Fibroblast of pulmonary artery (primary cell): Measurements from ENCODE around the gene FAM234B.
A peak's percentile ranks its signal among the peaks of the same experiment; 100 is the strongest.

Experiments used
- DNase-seq: peaks from one replicate; pipeline ENCODE4 v3.0.0-alpha.2; 2010; ENCODE audit warnings: low read depth
- H3K4me3 ChIP-seq: replicated peaks from 2 replicates; pipeline ENCODE4 v1.5.1; 2011; ENCODE audit warnings: low read depth, mild to moderate bottlenecking, control low read depth, low read length, moderate library complexity
- TF ChIP-seq, protein P1 (sequence below): IDR thresholded peaks from 2 replicates; pipeline ENCODE4 v1.5.1; 2011; ENCODE audit warnings: mild to moderate bottlenecking, control low read depth, low read length, inconsistent platforms; ENCODE audit errors: missing control alignments

Gene FAM234B, protein sequence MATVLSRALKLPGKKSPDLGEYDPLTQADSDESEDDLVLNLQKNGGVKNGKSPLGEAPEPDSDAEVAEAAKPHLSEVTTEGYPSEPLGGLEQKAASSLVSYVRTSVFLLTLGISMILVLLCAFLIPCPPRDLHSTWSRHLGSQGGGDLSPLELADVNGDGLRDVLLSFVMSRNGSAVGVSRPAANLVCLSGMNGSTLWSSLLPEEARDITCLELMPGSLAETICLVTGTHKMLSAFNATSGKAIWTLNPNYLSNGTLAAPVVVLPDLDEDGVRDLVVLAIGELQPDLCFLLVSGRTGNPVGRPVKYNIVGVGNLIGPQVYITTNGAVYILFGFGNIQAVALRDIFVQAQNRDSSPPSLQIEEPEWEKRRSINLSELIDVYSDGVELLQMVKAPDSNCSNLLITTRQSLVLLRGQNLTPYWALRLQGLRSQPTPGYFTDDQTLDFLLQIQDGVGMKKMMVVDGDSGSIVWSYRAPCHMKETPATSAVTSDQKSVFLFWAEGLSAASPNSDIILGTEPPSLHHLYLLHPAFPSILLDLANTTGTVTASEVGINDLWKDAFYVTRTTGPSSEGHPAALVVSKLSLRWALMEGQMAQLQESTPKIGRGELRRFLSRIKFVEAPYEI

DNA sequence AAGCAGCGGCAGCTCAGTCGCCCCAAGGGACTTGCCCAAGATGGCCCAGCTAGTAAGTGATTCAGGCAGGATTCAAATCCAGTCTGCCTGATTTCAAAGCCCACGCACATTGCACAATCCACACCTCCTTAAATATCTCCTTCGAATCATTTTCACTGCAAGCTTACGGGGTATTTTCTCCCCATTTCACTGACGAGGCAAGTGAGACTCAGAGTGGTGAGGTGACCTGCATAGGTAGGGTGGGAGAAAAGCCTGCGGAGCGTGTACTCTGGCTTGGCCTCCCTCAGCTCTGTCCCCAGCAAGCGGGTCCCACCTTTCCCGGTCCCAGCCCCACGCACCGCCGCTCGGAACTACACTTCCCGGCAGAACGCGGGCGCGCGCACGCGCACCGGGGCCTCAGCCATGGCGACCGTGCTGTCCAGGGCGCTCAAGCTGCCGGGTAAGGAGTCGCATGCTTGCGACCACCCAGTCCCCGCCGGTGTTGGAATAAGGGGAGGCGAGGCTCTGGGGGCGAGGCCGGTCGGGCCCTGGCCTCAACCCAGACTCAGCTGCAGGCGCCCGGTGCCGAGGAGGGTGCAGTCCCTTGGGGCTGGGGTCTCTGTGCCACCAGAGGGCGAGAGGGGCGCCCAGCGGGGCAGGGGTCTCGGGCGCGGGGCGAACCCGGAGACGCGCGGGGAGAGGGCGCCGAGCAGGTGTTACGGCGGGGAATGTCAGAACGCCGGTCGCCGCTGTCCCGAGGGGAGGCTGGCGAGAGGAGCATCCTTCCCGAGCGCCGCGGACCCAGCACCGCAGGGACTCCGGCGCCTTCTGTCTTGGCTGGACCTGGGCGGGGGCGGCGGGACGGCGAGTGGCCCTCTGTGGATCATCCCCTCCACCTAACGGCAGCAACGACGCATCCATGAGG is at the start of gene FAM234B:
Gene FAM234B (plus strand): TSS at position 380 of the 904 bp plus-strand sequence. CDS start 23 bp downstream, at position 403.
- TF ChIP-seq, protein P1, sequence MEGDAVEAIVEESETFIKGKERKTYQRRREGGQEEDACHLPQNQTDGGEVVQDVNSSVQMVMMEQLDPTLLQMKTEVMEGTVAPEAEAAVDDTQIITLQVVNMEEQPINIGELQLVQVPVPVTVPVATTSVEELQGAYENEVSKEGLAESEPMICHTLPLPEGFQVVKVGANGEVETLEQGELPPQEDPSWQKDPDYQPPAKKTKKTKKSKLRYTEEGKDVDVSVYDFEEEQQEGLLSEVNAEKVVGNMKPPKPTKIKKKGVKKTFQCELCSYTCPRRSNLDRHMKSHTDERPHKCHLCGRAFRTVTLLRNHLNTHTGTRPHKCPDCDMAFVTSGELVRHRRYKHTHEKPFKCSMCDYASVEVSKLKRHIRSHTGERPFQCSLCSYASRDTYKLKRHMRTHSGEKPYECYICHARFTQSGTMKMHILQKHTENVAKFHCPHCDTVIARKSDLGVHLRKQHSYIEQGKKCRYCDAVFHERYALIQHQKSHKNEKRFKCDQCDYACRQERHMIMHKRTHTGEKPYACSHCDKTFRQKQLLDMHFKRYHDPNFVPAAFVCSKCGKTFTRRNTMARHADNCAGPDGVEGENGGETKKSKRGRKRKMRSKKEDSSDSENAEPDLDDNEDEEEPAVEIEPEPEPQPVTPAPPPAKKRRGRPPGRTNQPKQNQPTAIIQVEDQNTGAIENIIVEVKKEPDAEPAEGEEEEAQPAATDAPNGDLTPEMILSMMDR = no peak
- peak; percentile 73 for DNase-seq
- H3K4me3 ChIP-seq = peak within 1 kb of the TSS; percentile 95

DNA sequence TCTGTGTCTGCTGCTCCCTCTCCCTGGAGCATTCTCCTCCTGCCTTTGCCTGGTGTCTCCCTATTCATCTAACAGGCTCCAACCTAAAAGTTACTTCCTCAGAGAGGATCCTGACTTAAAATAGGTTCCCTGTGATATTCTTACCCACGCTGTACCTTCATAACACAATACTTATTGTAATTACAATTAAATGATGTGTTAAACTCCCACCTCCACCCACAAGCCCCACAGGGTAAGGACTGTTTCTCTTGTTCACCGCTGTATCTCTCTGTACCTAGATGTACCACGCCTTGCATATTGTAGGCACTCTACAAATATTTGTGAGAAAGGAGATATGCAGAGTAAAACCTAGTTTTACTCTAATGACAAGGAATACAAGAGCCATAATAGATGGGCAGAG is 49.1 kb upstream of the FAM234B start:
- no peak overlapping the region for H3K4me3 ChIP-seq
- DNase-seq = no peak
- TF ChIP-seq, protein P1 = no peak

DNA sequence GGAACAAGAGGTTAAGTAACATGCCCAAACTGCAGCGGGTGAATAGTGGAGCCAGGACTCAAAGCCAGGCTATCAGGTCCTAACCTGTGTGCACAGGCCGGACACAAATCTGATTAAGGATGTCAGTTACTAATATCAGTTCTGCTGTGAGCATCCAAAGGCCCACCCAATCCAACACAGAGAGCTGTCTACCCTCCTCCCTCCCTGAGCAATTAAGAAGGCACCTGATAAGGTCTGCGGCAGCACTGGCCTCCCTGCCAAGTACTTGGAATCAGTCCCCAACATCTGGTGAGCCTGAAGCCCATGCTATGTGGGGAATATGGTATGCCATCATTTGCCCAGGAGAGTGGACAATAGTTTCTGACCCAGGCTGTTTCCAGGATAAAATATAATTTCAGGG is 48.0 kb upstream of the FAM234B start:
- DNase-seq = no peak
- TF ChIP-seq, protein P1 = no peak
- H3K4me3 ChIP-seq = peak overlapping the region; percentile 4

DNA sequence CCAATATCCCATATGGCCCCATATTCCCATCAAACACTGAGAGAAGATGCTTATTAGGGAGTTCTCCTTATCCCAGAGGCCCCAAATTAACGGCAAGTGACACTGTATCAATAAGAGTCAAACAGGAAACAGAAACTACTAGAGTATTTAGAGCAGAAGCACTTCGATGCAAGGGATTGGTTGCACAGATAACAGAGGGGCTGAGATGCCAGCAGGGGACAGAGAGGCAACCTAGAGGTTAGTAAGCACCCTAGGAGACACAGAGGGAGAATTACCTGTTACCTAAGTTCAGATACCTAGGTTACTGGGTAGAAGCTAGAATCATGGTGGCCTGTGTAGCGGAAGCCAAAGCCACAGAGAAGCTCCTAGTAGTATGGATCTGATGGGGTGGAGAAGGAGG is 47.0 kb upstream of the FAM234B start:
- TF ChIP-seq, protein P1 = no peak
- no peak for DNase-seq
- H3K4me3 ChIP-seq = peak overlapping the region; percentile 94

DNA sequence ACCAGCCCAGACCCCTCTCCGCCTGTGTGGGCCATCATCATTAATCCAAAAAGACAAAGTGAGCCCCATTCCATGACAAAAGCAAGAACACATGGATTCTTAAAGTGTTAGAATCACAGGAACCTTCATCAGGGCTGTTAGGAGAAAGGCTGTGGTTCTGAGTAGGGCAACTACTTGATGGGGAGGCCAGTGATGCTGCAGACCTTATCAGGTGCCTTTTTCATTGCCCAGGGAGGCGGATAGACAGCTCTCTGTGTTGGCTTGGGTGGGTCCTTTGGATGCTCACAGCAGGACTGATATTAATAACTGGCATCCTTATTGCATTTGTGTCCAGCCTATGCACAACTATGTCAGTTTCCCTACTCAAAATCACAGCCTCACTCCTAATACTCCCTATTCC is 46.4 kb upstream of the FAM234B start:
- DNase-seq = no peak
- TF ChIP-seq, protein P1 = no peak
- peak overlapping the region; percentile 94 for H3K4me3 ChIP-seq

DNA sequence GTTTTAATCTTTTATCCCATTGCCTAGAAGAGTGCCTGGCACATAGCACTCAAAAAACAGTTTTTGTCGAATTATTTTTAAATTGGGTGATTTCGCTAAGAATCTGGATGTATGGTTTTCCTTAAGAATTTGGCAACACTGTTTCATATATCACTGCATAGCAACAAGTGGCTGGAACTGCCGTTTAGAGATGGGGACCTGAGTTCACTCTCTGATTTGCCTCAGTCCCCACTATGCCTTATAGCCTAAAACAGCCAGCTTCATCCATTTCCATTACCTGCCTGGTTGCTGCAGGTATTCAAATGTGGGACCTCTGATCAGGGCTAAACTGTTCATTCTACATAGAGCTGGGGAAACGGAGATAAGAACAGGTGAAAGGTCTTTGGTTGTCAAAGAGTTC is 45.9 kb upstream of the FAM234B start:
- peak overlapping the region; percentile 94 for H3K4me3 ChIP-seq
- TF ChIP-seq, protein P1 = no peak
- DNase-seq = no peak
